Measurements from ENCODE around the gene SLC45A1.
"Not testable (repeated sequence)": the region's sequence is repeated elsewhere in the genome, so short reads cannot be mapped to it uniquely, and the experiment has no call there.

Gene SLC45A1

DNA sequence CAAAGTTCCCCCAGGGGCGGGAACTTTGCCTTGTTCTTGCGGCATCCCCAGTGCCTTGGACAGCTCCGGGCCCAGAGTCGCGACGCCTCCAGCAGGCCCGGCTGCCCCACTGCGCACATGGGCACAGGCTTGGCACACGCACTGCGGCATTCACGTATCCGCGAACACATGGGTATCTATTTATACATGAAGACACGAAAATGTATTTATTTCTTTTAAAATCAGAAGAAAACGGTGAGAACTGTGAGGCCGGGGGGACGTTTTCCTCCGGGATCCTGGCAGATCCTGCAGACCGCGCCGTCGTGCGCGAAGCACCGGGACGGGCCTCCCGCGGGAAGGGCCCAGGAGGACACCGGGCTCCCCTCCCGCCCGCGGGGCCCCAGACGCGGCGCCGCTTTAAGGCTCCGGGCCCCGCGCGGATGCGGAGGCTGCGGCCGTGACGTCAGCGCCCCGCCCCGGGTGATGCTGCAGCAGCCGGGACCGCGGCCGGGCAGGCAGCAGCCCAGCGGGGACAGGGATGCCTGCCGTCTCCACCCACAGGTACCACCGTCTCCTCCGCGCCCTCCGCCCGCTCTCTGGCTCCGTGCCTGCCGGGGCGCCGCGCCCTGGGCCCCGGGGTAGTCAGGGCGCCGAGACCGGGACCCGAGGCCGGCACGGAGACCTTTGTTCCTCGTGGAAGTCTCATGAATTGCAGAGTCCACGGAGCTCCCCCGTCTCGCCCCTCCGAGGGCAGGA is at the start of gene SLC45A1:
Gene SLC45A1, plus strand, starts transcription at position 468 of the 735 bp plus-strand sequence. CDS start 6,216 bp downstream, outside the sequence.
- DNase-seq = peak; percentile 56

DNA sequence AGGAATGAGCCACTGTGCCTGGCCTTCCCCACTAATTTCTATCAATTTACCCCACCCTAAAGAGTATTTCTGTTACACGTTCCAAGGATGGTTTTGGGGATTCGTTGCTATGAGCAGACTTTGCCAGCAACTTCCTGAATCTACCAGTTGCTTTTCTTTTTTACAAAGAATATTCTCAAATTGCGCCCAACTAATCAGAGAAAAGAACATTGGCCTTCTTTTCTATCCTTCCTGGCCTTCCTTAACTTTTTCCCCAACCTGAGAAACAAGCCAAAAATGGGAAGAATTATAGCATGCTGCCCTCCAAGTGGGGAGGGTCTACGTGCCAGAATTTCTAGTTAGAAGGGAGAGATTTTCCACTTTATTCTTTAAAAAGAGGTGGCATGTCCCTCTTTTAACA is 44.9 kb upstream of the SLC45A1 start:
- DNase-seq = no peak

DNA sequence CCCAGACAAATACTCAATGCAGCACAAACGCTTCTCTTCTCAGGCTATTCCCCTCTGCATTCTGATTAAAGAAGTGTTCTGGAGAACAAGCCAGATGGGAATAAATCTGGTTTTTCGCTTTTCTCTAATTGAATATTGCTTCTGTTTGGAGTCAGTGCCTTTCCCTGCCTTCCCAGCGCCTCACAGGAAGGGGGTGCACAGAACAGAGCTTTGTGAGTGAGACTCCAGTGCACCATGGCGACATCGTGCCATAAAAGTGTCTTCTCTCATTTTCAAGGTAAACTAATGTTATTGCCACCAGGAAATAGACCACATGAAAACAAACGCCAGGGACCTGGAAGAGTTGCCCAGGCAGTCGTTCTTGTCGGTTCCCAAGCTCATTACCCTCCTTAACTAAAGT is 43.6 kb upstream of the SLC45A1 start:
- no peak for DNase-seq

DNA sequence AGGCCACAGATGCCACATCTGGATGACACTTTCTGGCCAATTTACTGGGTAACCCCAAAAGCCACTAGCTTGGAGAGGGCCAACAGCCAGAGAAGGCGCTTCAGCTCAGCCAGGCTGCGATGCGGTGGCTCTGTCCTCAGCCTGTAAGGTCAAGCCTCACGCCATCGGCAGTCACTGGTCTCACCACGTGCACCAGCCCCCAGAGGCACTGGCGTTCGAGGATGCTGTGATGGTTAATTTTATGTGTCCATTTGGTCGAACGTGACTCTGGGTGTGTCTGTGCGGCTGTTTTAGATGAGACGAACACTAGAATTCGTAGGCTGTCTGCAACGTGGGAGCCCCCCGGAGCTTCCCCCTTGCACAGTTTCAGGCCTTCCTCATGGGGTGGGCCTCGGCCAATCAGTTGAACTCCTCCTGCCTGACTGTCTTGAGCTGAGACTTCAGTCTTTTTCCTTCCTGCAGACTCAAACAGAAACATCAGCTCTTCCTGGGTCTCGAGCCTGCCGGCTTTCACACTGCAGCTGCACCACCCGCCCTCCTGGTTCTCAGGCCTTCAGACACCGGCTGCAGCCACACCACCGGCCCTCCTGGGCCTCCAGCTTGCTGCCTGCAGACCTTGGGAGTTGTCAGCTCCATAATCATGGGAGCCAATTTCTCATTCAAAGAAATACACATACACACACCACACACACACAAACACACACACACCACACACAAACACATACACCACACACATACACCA is 41.6 kb upstream of the SLC45A1 start:
- DNase-seq = no peak

DNA sequence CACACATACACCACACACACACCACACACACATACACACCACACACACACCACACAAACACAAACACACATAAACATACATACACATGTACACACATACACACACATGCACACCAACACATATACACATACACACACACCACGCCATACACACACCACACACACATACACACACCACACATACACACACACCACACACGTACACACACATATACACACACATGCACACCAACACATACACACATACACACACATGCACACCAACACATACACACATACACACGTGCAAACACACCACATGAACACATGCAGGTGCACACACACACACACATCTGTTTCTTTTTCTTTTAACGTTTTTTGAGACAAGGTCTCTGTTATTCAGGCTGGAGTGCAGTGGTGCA is 41.0 kb upstream of the SLC45A1 start:
- DNase-seq = no peak

DNA sequence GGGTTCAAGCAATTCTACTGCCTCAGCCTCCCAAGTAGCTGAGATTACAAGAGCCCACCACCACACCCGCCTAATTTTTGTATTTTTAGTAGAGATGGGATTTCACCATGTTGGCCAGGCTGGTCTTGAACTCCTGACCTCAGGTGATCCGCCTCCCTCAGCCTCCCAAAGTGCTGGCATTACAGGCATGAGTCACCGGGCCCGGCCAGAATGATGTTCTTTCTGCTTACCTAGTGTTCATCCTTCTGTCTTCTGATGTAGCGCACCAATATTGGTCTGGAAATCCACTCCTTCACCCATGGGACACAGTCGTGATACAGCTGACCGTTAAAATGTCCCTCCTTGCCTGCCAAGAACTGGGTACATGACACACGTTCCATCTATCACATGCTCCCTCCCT is 39.2 kb upstream of the SLC45A1 start:
- DNase-seq = not testable (repeated sequence)

DNA sequence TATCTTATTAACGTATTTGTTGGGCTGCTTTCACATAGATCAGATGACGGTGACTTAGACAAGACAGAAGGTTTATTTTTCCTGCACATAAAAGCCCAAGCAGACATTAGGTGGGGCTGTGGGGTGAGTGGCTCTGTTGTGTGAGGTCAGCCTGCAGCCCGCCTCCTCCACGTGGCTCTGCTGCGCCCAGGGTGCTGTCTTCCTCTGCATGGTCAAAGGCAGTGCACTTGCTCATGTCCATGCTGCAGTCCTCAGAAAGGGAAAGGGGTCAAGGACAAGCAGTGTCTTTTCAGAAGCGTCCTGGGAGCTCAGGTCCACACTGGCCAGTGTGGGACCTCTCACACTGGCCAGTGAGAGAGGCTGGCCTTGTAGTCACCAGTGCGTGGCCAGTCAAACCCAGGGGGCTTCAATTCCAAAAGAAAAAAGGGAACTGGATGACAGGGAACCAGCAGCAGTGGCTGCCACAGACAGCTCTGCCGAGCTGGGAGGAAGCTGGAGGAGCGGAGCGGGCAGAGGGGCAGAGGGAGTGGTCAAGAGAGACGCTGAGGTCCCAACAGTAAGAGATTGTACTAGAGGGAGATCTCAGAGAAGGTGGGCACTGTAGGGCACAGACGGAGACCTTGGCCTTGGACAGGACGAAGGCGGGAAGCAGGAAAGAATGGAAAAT is 35.9 kb upstream of the SLC45A1 start:
- DNase-seq = no peak

DNA sequence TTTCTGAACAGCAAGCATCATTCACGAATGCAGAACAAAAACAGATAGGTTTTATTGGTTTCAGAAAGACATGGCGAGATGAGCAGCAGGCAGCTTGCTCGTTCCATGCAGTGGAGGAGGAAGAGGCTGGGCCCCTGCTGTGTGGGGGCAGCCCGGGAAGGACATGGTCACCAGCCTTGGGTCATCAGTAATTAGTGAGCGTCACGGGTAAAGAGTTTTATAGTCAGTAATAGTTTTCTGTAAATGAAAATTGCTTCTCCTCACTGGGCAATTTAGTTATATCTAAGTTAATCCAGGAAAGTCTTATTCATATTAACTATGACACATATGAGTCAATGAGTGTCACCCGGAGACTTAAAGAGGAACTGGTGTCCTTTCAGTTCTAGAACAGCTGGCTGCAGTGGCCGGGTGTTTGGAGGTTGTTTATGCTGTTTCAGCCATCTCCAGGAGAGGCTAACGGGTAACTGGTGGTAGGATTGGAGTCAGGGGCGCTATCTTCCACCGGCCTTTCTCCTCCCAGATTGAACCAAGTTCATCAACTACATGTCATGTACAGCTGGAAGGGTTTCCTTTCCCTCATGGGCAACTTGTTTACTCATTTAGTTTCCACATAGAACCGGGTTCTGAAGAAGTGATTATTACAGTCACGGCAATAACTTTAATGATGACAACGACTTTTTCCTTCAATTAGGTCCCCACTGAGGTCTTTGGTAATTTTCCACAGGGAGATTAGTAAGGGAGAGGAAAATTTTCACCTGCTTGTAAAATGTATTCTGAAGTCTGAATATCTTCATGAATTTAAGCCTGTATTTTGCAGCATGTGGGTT is 34.6 kb upstream of the SLC45A1 start:
- DNase-seq = no peak

DNA sequence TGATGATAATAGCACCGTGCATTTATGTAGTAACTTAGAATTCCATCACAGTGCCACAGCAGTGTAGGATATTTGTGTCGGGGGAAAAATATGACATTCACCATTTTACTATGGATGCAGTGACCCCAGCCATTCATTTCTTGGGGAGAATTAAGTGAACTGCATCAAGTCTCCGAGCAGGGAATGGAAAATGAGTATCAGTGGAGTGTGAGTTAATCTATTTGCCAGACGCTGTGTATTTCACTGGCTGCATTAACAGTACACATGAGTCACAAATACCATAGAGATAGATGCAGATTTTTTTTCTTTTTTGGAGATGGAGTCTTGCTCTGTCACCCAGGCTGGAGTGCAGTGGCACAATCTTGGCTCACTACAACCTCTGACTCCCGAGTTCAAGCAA is 33.8 kb upstream of the SLC45A1 start:
- peak; percentile 70 for DNase-seq

DNA sequence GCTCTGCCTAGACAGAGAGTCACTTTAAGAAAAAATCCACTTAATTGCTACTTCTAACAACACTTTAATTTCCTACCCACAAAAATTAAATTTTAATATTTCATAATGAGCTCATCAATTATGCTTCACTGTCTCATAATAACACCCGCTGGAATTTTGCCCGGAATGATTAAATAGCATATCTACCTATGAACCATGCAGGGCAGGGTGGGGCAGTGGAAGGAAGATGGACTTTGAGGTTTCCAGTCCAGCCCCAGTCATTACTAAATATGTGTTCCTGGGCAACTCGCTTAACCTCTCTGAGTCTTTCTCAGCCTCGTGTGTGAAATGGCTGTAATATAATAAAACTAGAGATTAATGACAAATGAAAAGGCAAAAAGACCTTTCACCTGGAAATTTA is 32.8 kb upstream of the SLC45A1 start:
- no peak for DNase-seq

DNA sequence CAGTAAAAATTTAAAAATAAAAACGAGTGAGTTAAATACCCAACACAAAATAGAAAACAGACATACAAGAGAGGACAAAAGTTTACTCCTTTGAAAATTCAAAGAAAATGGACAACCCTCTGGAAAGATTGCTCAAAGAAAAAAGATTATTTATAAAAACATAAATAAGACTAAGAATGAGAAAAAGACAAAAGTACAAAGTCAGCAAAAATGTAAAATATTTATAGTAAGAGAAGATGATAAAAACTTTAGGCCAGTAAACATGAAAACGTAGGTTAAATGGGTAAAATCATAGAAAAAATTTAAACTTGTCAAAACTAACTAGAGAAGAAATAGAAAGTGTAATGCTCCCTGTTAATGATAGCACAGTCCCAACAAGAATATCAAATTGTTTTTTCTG is 31.9 kb upstream of the SLC45A1 start:
- DNase-seq = no peak

DNA sequence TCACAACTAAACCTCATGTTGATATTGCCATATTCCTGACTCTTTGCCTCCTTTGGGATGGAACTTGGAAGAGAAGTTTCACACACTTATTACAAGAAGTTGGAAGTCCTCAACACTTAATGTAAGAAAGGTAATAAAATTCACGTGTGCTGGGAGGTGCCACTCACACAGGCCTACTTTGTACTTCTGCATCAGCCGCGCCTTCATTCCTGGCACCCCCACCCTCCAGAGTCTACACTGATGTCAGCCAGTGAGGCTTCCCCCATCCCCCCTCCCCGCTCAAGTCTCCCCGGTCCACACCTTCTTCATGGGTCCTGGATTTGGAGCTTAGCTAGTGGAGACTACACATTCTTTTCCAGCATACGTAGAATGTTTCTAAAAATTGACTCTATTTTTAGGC is 24.8 kb upstream of the SLC45A1 start:
- no peak for DNase-seq

DNA sequence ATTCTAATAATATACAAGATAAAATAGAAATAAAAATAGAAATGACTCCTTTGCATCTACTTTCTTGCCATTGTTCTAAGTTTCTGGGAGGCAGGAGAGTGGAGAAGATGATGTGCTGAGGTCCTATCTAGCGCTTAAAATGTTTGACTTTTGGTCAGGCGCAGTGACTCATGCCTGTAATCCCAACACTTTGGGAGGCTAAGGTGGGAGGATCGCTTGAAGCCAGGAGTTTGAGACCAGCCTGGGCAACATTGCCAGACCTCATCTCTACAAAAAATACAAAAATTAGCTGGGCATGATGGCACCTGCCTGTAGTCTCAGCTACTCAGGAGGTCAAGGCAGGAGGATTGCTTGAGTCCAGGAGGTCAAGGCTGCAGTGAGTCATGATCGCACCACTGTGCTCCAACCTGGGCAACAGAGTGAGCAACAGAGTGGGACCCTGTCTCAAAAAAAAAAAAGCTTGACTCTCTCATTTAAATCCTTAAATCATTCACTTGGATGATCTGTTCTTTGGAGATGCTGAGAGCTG is 24.2 kb upstream of the SLC45A1 start:
- no peak for DNase-seq

DNA sequence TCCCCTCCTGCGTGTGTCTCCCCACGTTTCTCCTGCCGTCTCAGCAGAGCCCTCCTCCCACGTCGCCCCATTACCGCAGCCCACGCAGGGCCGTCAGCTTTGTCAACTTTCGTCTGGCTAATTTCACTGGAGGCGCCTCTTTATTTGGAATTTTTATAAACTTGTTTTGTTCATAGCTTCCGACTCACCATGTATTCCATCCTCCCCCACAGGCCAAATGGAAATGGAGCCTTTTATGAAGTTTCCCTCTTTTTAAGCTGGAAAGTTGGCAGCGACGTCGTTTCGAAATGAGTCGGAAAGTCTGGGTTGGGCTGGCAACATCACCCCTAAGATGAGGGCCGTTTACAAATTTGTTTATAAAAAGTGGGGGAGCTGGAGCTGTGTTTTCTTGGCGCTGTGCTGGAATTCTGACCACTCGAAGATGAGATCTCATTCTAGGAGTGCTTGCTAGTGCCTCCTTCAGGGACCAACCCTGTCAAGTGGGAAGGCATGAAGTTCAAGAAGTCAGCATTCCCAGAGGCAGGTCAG is 23.7 kb upstream of the SLC45A1 start:
- no peak for DNase-seq

DNA sequence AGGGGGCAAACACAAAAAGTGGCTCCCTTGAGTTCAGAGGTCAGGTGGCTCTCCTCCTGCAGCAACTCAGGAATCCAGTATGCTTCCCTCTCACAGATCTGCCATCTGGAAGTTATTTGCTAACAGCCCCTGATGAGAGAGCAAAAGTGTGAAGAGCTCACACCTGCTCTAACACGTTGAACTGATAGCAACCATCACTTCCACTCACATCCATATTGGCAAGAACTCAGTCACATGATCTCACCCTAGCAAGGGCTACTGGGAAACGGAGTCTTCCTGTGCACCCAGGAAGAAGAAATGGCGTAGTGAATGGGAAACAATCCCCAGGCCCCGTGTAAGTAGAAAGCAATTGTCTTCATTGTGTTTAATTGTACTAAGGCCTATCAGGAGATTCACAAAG is 20.7 kb upstream of the SLC45A1 start:
- no peak for DNase-seq

DNA sequence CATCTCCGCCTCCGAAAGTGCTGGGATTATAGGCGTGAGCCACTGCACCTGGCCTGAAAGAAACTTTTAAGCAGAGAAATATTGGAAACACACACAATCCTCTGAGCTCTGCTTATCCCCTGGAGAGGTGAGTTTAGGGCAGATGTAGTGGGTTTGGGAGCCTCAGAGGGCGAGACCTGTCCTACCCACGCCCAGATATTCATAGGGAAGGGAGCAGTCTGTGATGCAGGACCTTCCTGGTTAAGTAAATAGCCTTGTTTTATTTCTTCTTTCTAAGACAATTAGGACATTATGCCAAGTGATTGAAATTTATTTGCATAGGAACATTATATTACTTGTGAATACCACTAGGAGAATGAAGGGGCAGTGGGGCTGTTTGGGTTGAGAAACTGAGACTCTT is 18.0 kb upstream of the SLC45A1 start:
- DNase-seq = no peak

DNA sequence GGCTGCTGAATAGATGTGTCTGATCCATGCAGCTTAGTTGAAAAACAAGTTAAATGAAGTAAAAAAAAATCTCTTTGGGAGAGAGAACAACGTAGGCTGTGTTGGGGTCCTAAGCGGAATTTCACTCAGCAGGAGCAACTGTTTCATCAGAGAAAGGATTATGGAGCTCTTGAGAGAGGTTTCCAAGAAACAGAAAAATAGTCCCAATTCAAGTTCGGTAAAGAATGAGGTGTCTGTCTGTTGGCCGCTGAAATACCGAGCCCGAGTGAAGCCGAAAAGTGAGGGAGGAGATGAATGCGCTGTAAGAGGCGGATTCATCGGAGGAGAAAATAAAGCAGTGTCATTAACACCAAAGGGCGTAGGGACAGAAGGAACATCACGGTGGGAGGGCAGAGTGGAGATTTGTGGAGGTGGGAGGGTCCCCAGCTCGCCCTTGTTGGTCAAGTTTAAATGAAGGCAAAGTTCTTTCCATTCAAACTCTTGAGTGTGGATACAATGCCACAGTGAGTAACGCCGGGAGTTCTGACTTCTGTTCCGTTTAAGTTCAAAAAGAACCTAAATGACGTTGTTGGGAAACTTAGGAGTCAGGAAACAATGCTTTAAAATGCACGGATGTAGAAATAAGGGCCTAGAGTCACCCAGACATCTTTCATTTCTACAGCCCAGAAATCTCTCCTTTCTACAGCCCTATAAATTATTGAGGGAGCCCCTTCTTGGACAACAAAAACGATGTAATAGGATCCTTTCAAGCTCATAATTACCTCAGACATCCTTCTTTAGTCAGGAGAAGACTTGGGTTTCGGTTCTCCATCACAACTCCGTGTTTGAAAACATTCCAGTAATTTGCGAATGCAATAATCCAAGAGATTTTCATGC is 15.6 kb upstream of the SLC45A1 start:
- no peak for DNase-seq

DNA sequence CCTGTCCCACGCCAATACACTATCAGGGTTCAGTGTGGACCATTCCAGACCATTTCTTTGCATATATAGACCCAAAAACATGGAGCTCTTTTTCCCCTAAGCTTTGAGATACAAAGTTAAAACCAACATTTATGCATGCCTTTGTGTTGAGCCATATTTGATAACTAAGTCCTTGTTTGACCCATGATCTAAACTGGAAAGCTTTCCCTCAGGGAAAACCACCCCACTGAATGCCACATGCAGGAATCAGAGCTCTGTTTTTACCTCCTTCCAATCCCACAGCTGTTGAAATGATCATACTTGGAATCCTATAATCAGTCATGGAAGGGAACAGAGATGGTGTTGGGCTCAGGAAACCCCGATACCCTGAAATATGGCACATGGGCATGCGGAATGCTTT is 14.8 kb upstream of the SLC45A1 start:
- peak; percentile 37 for DNase-seq

DNA sequence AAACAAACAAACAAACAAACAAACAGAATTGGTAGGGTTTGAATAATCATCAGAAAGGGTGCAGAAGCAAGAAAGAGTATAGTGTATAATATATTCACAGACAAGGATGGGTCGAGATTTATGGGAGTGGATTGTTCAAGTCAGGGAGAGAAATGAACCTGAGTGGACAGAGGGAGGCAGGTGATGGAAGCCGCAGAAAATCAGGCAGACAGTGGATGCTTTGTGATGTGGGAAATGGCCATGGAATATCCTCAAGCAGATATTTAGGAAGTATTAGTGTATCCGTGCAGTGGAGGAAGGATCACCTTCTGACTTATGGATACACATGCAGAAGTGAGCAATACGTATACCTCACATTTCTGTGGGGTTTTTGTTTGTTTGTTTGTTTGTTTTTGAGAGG is 14.0 kb upstream of the SLC45A1 start:
- no peak for DNase-seq

DNA sequence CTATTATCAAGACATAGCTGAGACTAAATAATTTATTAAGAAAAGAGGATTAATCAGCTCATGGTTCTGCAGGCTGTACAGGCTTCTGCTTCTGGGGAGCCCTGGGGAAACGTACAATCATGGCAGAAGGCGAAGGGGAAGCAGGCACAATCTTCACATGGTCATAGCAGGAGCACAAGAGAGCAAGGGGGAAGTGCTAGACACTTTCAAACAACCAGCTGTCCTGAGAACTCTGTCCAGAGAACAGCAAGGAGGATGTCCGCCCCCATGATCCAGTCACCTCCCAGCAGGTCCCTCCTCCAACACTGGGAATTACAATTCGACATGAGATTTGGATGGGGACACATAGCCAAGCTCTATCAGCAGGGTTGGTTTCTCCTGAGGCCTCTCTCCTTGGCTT is 10.3 kb upstream of the SLC45A1 start:
- DNase-seq = no peak

DNA sequence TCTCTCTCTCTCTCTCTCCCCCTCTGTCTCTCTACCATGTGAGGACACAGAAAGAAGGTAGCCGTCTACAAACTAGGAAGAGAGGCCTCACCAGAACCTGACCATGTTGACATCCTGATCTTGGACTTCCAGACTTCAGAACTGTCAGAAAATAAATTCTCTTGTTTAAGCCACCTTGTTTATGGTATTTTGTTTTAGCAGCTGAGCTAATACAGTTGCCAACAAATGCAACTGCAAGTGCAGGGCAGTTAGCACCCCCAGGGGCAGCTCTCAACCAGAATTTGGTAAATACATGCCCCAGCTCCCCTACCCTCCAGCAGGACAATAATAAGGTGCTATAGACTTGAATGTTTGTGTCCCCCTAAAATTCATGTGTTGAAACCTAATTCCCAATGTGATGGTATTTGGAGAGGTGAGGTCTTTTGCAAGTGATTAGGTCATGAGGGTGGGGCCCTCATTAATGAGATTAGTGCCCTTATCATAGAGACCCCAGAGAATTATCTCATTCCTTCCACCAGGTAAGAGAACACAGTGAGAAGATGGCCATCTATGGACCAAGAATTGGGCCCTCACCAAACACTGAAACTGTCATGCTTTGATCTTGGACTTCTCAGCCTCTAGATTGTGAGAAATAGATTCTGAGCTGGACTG is 6.7 kb upstream of the SLC45A1 start:
- no peak for DNase-seq

Data from HCEC 1CT (cell line).